OCI-M2 (cell line): ENCODE data around the gene ODF2L.

Experiments used
- DNase-seq: peaks from one replicate; lab custom pipeline; 2025; ENCODE audit not compliant: unreplicated experiment; lab: John Stamatoyannopoulos, UW

ODF2L gene

DNA sequence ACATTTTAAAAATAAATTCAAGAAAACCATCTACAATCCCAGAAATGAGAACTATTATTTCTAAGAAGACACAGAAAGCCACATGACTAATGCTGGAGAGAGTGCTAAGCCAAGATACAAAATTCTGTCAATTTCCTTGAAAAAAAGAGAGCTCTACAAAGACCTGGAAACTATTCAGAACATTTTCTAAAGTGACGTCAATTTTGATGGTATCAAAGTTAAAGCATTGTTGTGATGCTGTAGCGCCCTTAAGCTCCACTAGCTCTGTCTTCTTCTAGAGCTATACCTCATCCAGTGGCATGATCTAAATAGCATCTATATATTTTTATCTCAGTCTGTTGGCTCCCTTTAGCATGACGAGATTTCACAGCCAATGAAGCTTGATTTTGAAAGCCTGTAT is 73.9 kb downstream of the ODF2L start:
- no peak for DNase-seq

- no peak for DNase-seq
These were observed 77.7 kb downstream of the ODF2L start for GRCh38 chr1:86318436-86318835.

- DNase-seq = no peak
These were observed 78.2 kb downstream of the ODF2L start for GRCh38 chr1:86317926-86318325.

DNA sequence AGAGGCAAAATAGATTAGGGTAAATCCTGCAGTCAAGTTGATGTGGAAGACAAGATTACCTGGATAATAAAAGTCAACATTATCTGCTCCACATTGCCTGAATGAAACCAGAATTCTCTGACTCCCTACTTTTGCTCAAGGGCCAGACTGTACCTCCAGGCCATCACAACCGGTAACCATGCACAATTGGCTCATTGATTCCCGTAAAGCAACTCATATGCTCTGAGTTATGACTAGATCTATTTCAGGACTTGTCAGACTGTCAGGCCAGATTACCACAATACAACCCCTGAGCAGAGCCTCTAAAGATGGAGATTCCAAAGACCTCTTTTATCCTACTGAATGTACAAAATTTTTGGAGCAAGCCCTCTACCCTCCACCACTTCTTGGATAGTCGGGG is 90.4 kb downstream of the ODF2L start:
- DNase-seq = no peak

- no peak for DNase-seq
These were observed 93.0 kb downstream of the ODF2L start for GRCh38 chr1:86303041-86303690.
